Urothelium cell line (cell line): ENCODE results near the gene ZNF101.

Experiments
- DNase-seq: peaks from one replicate; pipeline ENCODE4 v3.0.0; 2011; ENCODE audit warnings: low spot score, mixed read lengths
- FAIRE-seq: peaks from 2 replicates; lab custom pipeline; 2011; peaks lifted over from hg19 to GRCh38; lab: Jason Lieb, UNC

ZNF101 gene

GRCh38 chr19:19637523-19638251, 31.0 kb upstream of the ZNF101 start:
- DNase-seq (no peak), FAIRE-seq (no peak)

DNA sequence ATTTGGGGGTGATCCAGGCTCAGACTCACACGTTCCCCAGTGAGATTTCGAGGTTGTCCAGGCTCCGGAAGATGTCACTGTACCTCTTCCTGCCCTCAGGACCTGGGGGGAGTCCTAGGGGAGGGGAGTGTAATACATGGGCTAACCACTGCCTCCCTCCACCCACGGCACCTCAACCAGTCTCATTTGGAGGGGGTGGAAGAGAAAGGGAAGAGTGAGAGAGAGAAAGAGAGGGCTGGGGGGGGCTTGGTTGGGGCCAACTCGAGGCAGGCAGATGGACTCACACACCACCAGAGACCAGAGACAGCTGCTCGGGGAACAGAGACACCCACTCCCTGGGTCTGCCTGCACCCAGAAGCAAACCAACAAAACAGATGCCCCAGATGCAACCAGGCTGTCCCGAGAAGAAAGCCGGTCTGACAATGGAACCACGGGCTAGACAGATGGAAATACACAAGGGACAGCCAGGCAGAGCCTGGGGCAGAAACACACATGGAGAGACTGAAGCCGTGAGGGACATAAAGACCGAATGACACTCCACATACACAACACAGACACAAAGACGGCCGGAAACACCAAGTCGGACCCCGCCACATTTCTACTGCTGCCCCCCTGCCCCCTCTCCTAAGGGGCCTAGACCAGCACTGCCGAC, 26.0 kb upstream of the ZNF101 start:
- FAIRE-seq = no peak

DNA sequence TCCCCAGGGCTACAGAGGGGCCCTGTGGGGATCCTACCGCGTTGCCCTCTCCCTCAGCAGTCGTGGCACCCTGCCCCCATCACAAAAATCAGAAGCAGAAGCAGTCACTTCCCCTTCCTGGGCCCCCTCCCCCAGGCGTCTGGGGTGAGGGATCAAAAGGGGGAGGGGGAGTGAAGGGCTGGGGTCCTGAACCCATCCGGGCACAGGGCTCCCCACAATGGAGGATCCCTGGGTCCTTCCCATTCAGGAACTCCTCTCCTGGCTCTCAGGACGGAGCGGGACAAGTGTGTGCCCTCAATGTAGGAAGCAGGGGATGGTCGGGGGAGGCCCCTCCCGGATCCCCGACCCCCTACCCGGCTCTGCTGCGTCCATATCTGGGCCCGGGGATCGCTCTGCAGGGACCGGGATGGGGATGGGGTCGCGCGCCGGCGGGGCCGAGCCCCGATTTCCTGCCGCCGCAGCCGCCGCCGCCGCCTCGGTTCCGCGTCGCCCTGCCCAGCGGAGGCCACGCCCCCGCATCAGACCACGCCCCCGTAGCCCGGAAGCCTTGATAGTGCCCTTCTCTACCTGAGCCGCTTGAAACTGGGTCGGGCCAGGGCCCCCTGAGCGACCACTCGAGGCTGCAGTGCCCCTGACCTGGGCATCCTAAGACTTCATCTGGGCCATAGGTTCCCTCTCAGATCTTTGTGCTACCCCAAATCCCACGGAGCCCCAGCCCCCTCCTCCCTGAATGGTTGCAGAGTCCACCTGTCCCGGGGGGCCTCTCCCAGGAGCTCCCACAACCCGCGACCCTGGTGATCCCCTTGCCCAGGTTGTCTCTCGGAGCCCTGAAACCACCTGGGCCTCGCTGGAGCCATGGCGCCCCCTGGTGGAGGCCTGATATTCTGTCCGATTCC, 25.2 kb upstream of the ZNF101 start, which contains the start of gene GMIP:
Gene GMIP (minus strand): TSS at position 500 of the 896 bp plus-strand sequence. CDS start 128 bp downstream, at position 372.
- peak; percentile 44 for DNase-seq
- no peak for FAIRE-seq

More for the DNA sequence above, 26.0 kb upstream of the ZNF101 start:
- peak; percentile 1 for DNase-seq

- no peak for DNase-seq
- FAIRE-seq = no peak
These were observed 24.6 kb upstream of the ZNF101 start for GRCh38 chr19:19644054-19644388.

DNA sequence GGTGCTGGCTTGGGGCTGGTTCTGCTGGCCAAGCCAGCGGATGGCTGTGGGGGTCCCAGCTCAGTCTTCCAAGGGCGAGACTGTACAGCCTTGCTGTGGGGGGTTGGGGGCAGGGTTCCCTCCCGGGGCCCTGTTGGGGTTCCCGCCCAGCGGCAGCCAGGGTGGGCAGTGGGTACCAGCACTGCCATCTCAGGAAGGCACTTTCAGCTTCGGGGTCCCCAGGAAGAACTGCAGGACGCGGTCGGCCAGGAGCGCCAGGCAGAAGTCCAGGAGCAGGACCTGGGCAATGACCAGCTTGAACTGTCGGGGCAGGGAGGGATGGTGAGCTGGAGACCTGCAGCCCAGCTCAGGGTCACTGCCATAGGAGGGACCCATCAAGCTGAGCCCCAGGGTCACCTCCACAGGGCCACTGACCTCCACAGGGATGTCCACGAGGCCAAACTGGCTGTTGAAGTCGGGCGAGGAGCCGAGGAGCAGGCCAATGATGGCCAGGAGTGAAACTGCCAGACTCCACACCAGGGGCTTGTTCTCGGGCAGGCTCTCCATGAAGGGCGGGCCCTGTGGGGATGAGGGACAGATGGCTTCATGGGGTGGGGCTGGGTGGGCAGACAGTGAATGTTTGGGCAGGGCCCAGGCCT, 23.3 kb upstream of the ZNF101 start:
- FAIRE-seq = no peak

DNA sequence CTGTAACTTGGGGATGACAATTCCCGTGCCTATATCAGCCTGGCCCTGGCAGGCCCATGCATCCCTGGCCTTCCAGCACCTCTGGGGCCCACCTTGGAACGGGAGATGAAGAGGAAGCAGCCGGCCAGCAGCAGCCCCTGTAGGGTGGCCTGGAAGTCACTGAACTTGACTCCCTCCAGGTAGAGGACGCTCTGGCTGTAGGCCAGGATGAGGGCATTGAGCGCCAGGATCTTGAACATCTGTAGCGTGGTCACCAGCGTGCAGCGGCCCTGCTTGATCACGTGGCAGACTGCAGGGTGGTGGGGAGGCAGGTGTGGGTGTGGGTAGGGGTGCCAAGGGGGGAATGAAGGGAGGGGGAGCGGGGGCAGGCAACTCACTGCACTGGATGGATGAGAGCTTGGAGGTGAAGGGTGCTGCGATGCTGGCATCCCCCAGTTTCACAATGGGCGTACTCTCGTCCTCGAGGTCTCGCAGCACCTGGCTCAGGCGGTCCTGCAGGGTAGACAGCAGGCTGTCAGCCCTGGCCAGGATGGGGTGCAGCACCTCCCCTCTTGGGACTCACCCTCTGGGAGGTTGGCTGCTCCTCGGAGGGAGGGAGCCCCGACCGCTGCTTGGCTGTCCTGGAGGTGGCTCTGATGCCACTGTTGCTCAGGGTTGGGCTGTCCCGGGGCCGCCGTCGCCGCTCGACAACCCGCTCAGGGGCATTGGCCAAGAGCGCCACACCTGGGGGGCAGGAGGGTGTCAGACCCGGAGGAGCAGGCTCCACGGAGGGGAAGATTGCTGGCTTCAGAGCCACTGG, 21.4 kb upstream of the ZNF101 start:
- DNase-seq (no peak), FAIRE-seq (no peak)

More for the DNA sequence above, 23.3 kb upstream of the ZNF101 start:
- DNase-seq = no peak

DNA sequence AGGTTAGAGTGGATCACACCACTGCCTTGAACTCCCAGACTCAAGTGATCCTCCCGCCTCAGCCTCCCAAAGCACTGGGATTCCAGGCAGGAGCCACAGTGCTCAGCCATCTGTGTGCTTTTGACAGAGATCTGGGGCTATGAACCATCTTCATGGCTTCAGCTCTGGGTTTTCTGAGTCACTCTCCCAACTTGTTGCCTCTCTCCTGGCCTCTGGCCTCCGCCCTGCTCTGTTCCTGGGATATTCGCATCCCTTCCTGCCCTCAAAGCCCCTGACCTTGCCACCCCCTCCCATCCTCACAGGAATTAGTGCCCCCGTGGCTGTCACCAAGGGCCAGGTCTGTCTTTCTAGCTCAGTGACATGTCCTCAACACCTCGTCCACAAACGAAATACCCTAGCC, 19.5 kb upstream of the ZNF101 start:
- FAIRE-seq (no peak), DNase-seq (no peak)

- FAIRE-seq (no peak), DNase-seq (no peak)
These were observed 19.1 kb upstream of the ZNF101 start for GRCh38 chr19:19649580-19649995.

GRCh38 chr19:19650331-19650730, 18.3 kb upstream of the ZNF101 start:
- FAIRE-seq = no peak
- no peak for DNase-seq

GRCh38 chr19:19651076-19651475, 17.6 kb upstream of the ZNF101 start:
- no peak for FAIRE-seq
- no peak for DNase-seq

- DNase-seq (no peak), FAIRE-seq (no peak)
These were observed 15.9 kb upstream of the ZNF101 start for GRCh38 chr19:19652482-19653295.

GRCh38 chr19:19653597-19654147, 15.0 kb upstream of the ZNF101 start:
- DNase-seq (no peak), FAIRE-seq (no peak)

DNA sequence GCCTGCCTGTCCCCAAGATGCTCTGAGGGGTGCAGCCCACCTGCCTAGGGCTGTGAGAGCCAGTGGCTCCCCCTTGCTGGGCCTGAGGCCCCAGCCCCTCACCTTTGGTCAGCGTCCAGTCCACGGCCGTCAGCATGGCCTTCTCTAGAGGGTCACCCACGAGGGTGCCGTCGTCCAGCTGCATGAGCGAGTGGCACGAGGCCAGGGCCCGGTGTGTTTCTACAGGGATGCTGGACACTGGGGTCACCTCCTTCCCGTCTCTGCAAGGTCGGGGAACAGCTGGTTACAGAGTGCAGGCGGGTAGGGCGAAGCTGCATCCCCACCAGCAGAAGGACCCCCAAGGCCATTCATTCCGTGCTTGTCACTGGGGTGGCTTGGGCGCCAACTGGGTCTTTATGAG, 14.2 kb upstream of the ZNF101 start:
- DNase-seq (no peak), FAIRE-seq (no peak)

DNA sequence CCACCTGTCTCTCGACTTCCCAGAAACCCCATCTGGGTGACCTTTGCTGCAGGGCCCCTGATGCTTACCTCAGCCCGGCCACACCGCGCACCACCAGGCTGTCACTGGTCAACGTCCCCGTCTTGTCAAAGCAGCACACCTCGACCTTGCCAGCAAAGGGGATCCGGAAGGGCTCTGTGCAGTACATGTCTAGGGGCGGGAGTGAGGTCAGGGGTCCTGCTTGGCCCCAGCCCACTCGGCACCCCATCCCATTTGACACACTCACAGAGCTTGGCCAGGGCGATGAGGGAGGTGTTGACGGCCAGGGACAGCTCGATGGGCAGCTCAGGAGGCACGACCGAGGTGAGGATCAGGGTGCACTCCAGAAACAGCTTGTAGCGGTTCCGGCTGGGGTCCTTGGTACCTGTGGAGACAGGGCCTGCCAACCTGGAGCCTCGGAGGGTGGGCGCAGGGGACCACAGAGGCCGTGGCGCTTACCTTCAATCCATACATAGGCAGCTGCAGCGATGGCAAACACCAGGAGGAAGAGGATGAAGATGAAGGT, 13.5 kb upstream of the ZNF101 start:
- DNase-seq (no peak), FAIRE-seq (no peak)

GRCh38 chr19:19655641-19656343, 12.8 kb upstream of the ZNF101 start:
- no peak for FAIRE-seq
- DNase-seq = no peak

GRCh38 chr19:19656451-19657396, 11.9 kb upstream of the ZNF101 start:
- DNase-seq (no peak), FAIRE-seq (no peak)

GRCh38 chr19:19657397-19657783, 11.2 kb upstream of the ZNF101 start:
- FAIRE-seq (no peak), DNase-seq (no peak)
